A549 (cell line): Measurements from ENCODE around the gene MYO3A. TPM values are rescaled to one million over a fixed set of nuclear protein-coding genes. Genes with fewer than 3 reads are reported as not detected.
A peak's percentile ranks its signal among the peaks of the same experiment; 100 is the strongest.

Source experiments
- ATAC-seq, 2 experiments: fragments of 200-7000 bp in 1 of 2; fragments of >200 bp in 1 of 2; cut with Nextera tagmentation in 1 of 2; cut with Tn5 transposase in 1 of 2; 3 replicates each; pipeline versions ENCODE4 v1.8.0 to v1.9.1; 2018 to 2020; ENCODE audit warnings: mild to moderate bottlenecking in 1 of 2, moderate library complexity in 1 of 2
- CTCF ChIA-PET: fragments of 300-600 bp; sonication (Branson Sonifier 250); formaldehyde crosslinking; extraction: SDS; loops from one replicate; lab custom pipeline; 2021; ENCODE audit warnings: antibody characterized with exemption, inconsistent platforms; lab: Yijun Ruan, JAX
- POLR2A ChIA-PET: fragments of 350-600 bp; formaldehyde crosslinking; extraction: SDS; loops from one replicate; lab custom pipeline; 2021; ENCODE audit warnings: antibody characterized with exemption, inconsistent platforms; lab: Yijun Ruan, JAX
- DNase-seq, 2 experiments: peaks; one replicate each; pipeline versions ENCODE4 v3.0.0 to v3.0.0-alpha.2; 2011 to 2016; ENCODE audit warnings: low read depth in 1 of 2, low spot score in 1 of 2
- FAIRE-seq: peaks from 2 replicates; lab custom pipeline; 2011; peaks lifted over from hg19 to GRCh38; lab: Jason Lieb, UNC
- H3K27ac ChIP-seq, 2 experiments: fragments of >200 bp; sonication (Bioruptor Twin); formaldehyde crosslinking; 3 replicates each; pipeline ENCODE4 v1.5.1; 2016 to 2017
- H3K4me1 ChIP-seq: fragments of >200 bp; sonication (Bioruptor Twin); formaldehyde crosslinking; 3 replicates; pipeline ENCODE4 v1.6.1; 2016
- H3K4me2 ChIP-seq: fragments of >200 bp; sonication (Bioruptor Twin); formaldehyde crosslinking; 3 replicates; pipeline ENCODE4 v1.6.1; 2016
- H3K4me3 ChIP-seq: fragments of >200 bp; sonication (Bioruptor Twin); formaldehyde crosslinking; 3 replicates; pipeline ENCODE4 v1.5.1; 2016
- H3K9me3 ChIP-seq: fragments of >200 bp; sonication (Bioruptor Twin); formaldehyde crosslinking; 3 replicates; pipeline ENCODE4 v1.6.1; 2016
- BCL3 ChIP-seq: fragments of >200 bp; sonication (Bioruptor Twin); formaldehyde crosslinking; IDR thresholded peaks from 3 replicates; pipeline ENCODE4 v1.6.1; 2016
- CBX8 ChIP-seq: fragments of 200-600 bp; sonication (generic); IDR thresholded peaks from 2 replicates; pipeline ENCODE4 v1.6.1; 2016
- EP300 ChIP-seq, 2 experiments: fragments of >200 bp; sonication (Bioruptor Twin); formaldehyde crosslinking; IDR thresholded peaks; 2 replicates in 1 of 2; 3 replicates in 1 of 2; pipeline ENCODE4 v1.6.1; 2016 to 2017
- HMGXB4 ChIP-seq: fragments of 250-450 bp; sonication (Bioruptor Pico); IDR thresholded peaks from 2 replicates; pipeline ENCODE4 v1.5.0; 2021; ENCODE audit warnings: mild to moderate bottlenecking, moderate library complexity, borderline replicate concordance
- MAFK ChIP-seq: fragments of 450-650 bp; IDR thresholded peaks from 2 replicates; pipeline ENCODE4 v1.6.1; 2014; ENCODE audit not compliant: partially characterized antibody
- MAZ ChIP-seq: fragments of 150-350 bp; IDR thresholded peaks from 2 replicates; pipeline ENCODE4 v1.6.1; 2014; ENCODE audit warnings: antibody characterized with exemption, low read depth, low read length, borderline replicate concordance
- NFE2L2 ChIP-seq: fragments of 150-350 bp; conservative IDR thresholded peaks from 2 replicates; pipeline ENCODE4 v1.6.1; 2014; ENCODE audit warnings: low read length
- NR3C1 ChIP-seq: fragments of >200 bp; sonication (Bioruptor Twin); formaldehyde crosslinking; IDR thresholded peaks from 3 replicates; pipeline ENCODE4 v1.6.1; 2017
- RAD21 ChIP-seq, 2 experiments: fragments of >200 bp in 1 of 2; sonication (Bioruptor Twin) in 1 of 2; formaldehyde crosslinking in 1 of 2; IDR thresholded peaks in 1 of 2; conservative IDR thresholded peaks in 1 of 2; 2 replicates in 1 of 2; 3 replicates in 1 of 2; pipeline ENCODE4 v1.6.1; 2012 to 2018; ENCODE audit warnings: inconsistent platforms in 1 of 2
- SREBF2 ChIP-seq: fragments of 450-650 bp; IDR thresholded peaks from 2 replicates; pipeline ENCODE4 v1.6.1; 2014; ENCODE audit warnings: mild to moderate bottlenecking, moderate library complexity
- ZFP36 ChIP-seq: fragments of 450-650 bp; IDR thresholded peaks from 2 replicates; pipeline ENCODE4 v1.6.1; 2014; ENCODE audit warnings: borderline replicate concordance; ENCODE audit not compliant: partially characterized antibody
- WGBS: methylation state at CpG from one replicate; pipeline ENCODE4 v1.1.6; 2017; ENCODE audit errors: missing lambda C conversion rate; 5-methylcytosine and 5-hydroxymethylcytosine counted together
- polyA plus RNA-seq, 4 experiments: library from polyadenylated mRNA; depleted of rRNA in 3 of 4; stranded (reverse); fragments of >200 nt; fragmentation: RNase III in 1 of 4; extraction: RNeasy Plus Mini Kit Qiagen cat#74134 plus additional on column Dnase treatment in 1 of 4; gene quantifications; 2 replicates in 3 of 4; 3 replicates in 1 of 4; pipeline ENCODE4 v1.2.3, GENCODE V29; 2011 to 2017
- TF ChIP-seq, protein P1 (sequence below): fragments of 150-350 bp; IDR thresholded peaks from 2 replicates; pipeline ENCODE4 v1.6.1; 2014; ENCODE audit warnings: low read depth, mild to moderate bottlenecking, low read length
- TF ChIP-seq, protein P2 (sequence below): fragments of 200-600 bp; sonication (generic); IDR thresholded peaks from 2 replicates; pipeline ENCODE4 v1.6.1; 2016; ENCODE audit warnings: antibody characterized with exemption, mild to moderate bottlenecking, moderate library complexity

Gene MYO3A
- polyA plus RNA-seq, 2 of the 4 experiments (the other 2 are of a cell fraction) = not detected

DNA sequence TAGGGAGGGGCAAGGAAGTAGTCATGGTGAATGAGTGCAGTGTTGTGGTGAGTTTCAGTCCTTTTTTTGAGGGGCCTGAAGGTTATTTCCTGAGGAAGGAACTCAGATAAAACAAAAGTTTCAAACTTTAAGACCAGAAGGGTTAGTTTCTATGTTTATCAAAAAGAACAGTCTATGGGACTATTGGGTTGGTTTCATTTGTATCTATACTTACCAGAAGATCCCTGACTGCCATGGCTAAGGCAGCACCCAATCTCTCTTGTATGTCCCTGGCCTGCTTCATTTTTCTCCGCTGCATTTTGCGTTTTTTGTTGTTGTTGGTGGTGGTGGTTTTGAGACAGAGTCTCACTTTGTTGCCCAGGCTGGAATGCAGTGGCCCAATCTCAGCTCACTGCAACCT, 263.2 kb downstream of the MYO3A start:
- Histone ChIP-seq H3K9me3 (no peaks in the 10 kb centered on the region), H3K4me1 (no peaks in the 10 kb centered on the region), H3K4me3 (no peak overlapping the region), H3K4me2 (no peak overlapping the region), H3K27ac (no peak overlapping the region)
- WGBS = 14% methylated on average over 2 of the region's 2 CpGs
- no peak for FAIRE-seq
- no peak for TF ChIP-seq EP300 (IDR thresholded peaks at IDR 0.05)
- no peak for TF ChIP-seq SREBF2
- ATAC-seq = no peak
- ChIA-PET CTCF (no interaction called here), POLR2A (no interaction called here)
- no peak for DNase-seq

GRCh38 chr10:26198119-26198518, 264.1 kb downstream of the MYO3A start:
- Histone ChIP-seq H3K4me2 (no peak overlapping the region), H3K4me1 (no peaks in the 10 kb centered on the region), H3K27ac (no peak overlapping the region), H3K4me3 (no peak overlapping the region), H3K9me3 (no peaks in the 10 kb centered on the region)
- 65% methylated on average over 9 of the region's 9 CpGs for WGBS
- no peak for ATAC-seq
- CTCF ChIA-PET = interaction anchor here (0.5 kb wide), 1 partner anchor 12 kb away, joined by 5 read pairs; no protein-coding TSS in a partner anchor
- POLR2A ChIA-PET = no interaction called here
- TF ChIP-seq MAFK = peak; percentile 12
- no peak for TF ChIP-seq BCL3
- no peak for TF ChIP-seq CBX8
- TF ChIP-seq RAD21 (conservative IDR thresholded peaks at IDR 0.05 in 1 of 2, IDR thresholded peaks at IDR 0.05 in 1 of 2) = no peak
- DNase-seq = no peak
- FAIRE-seq = no peak

DNA sequence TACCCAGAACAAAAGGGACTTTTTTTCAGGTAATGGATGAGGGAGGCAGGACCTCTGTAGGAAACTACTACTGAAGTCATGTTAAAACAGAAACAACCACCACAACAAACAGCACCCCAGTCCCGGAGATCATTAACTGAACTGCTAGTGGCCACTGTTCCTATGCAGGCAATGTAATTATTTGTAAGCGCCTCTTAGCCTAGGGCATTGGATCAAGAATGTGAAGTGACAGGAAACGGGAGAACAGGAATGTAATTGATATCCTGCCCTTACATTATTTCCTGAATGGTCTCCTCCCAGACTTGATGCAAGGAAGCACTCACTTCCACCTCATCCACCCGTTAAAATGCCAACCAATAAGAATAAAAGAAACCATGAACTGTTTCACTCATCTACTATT, 265.8 kb downstream of the MYO3A start:
- ChIA-PET CTCF (no interaction called here), POLR2A (no interaction called here)
- TF ChIP-seq, protein P1, sequence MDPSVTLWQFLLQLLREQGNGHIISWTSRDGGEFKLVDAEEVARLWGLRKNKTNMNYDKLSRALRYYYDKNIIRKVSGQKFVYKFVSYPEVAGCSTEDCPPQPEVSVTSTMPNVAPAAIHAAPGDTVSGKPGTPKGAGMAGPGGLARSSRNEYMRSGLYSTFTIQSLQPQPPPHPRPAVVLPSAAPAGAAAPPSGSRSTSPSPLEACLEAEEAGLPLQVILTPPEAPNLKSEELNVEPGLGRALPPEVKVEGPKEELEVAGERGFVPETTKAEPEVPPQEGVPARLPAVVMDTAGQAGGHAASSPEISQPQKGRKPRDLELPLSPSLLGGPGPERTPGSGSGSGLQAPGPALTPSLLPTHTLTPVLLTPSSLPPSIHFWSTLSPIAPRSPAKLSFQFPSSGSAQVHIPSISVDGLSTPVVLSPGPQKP = no peak
- TF ChIP-seq NR3C1 (no peak), MAZ (no peak), NFE2L2 (no peak), HMGXB4 (CRISPR knock-in tag) (no peak), ZFP36 (no peak)
- TF ChIP-seq, protein P2, sequence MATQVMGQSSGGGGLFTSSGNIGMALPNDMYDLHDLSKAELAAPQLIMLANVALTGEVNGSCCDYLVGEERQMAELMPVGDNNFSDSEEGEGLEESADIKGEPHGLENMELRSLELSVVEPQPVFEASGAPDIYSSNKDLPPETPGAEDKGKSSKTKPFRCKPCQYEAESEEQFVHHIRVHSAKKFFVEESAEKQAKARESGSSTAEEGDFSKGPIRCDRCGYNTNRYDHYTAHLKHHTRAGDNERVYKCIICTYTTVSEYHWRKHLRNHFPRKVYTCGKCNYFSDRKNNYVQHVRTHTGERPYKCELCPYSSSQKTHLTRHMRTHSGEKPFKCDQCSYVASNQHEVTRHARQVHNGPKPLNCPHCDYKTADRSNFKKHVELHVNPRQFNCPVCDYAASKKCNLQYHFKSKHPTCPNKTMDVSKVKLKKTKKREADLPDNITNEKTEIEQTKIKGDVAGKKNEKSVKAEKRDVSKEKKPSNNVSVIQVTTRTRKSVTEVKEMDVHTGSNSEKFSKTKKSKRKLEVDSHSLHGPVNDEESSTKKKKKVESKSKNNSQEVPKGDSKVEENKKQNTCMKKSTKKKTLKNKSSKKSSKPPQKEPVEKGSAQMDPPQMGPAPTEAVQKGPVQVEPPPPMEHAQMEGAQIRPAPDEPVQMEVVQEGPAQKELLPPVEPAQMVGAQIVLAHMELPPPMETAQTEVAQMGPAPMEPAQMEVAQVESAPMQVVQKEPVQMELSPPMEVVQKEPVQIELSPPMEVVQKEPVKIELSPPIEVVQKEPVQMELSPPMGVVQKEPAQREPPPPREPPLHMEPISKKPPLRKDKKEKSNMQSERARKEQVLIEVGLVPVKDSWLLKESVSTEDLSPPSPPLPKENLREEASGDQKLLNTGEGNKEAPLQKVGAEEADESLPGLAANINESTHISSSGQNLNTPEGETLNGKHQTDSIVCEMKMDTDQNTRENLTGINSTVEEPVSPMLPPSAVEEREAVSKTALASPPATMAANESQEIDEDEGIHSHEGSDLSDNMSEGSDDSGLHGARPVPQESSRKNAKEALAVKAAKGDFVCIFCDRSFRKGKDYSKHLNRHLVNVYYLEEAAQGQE = no peak
- no peak overlapping the region for H3K27ac ChIP-seq
- FAIRE-seq (no peak), DNase-seq (no peak), ATAC-seq (no peak)
- H3K9me3 ChIP-seq = no peaks in the 10 kb centered on the region
- WGBS = 28% methylated on average over 4 of the region's 4 CpGs
- no peak overlapping the region for H3K4me3 ChIP-seq
- H3K4me2 ChIP-seq = no peak overlapping the region
- no peaks in the 10 kb centered on the region for H3K4me1 ChIP-seq
